SKM-1 treated with dmso at 0.1 percent for 144 hours (cell line): ENCODE data around the gene CDKAL1.
"Not testable (repeated sequence)": the region's sequence is repeated elsewhere in the genome, so short reads cannot be mapped to it uniquely, and the experiment has no call there.

Experiments
- DNase-seq: peaks from one replicate; lab custom pipeline; 2025; ENCODE audit not compliant: unreplicated experiment; lab: John Stamatoyannopoulos, UW

The CDKAL1 gene

DNA sequence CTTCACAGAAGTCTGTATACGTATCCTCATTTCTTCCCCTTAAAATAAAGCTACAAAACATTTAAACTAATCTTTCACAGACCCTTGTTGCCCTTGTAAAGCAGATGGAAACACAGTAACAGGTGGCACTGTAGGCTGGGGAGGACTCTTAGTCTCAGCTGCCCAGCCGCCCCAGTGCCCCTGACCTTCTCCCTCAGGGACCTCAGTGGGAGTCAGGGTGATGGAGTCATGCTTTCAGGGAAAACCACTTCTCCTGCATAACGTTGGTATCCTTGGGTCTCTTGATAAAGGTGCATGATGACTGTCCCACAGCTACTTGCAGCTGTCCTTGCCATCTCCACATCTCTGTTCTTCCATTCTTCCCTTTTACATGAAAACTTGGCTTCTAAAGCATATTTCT, 198.6 kb downstream of the CDKAL1 start:
- DNase-seq, result no peak

- DNase-seq, result no peak
Observed at GRCh38 chr6:20737912-20738311, 203.7 kb downstream of the CDKAL1 start.

DNA sequence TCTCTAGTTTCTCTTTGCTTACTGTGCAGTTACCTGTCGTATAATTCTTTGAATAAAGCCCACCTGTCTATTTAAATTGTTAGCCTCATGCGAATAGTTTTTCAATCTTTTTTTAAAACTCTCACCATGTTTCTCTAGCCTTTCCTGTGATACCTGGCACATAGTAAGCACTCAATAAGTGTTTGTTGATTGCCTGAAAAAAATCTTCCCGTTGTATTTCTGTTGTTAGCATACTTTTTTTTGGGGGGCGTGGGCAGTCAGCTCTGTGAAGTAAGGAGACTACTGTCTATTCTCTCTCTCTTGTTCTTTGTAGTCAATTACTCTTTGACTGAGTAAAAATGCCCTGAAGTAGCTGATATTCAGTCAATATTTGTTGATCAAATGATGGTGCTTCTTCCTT, 205.8 kb downstream of the CDKAL1 start:
- DNase-seq, result no peak

DNA sequence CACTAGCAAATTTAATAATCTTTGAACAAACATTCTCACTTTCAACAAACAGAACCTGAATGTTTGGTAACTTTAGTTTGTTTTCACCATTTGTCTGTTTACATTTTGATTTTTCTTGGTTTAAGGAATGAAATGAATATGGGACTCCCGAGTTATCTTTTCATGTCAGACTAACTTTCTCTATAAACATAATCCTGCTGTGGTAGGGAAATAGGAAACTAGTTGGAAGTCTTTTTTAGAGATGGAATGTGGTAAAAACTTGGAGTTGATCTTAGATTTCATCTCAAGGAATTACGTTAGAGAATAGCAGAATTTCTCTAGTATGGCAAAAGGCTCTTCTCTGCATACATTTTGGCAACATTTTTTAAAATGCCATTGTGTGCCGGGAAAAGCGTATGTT, 206.5 kb downstream of the CDKAL1 start:
- no peak for DNase-seq

DNA sequence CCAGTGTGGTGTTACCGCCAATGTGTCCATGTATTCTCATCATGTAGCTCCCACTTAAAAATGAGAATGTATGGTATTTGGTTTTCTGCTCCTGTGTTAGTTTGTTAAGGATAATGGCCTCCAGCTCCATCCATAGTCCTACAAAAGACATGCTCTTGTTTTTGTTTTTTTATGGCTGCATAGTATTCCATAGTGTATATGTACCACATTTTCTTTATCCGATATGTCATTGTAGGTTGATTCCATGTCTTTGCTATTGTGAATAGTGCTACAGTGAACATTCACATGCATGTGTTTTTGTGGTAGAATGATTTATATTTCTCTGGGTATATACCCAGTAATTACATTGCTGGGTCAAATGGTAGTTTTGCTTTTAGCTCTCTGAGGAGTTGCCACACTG, 207.2 kb downstream of the CDKAL1 start:
- no peak for DNase-seq

- DNase-seq, result no peak
Observed at GRCh38 chr6:20744911-20745557, 210.8 kb downstream of the CDKAL1 start.

GRCh38 chr6:20746024-20746423, 211.8 kb downstream of the CDKAL1 start:
- no peak for DNase-seq

- DNase-seq, result no peak
Observed at GRCh38 chr6:20746805-20747558, 212.7 kb downstream of the CDKAL1 start.

GRCh38 chr6:20747991-20748390, 213.7 kb downstream of the CDKAL1 start:
- no peak for DNase-seq

GRCh38 chr6:20751293-20751935, 217.2 kb downstream of the CDKAL1 start:
- no peak for DNase-seq

- DNase-seq, result no peak
Observed at GRCh38 chr6:20755631-20756030, 221.4 kb downstream of the CDKAL1 start.

GRCh38 chr6:20756584-20757147, 222.4 kb downstream of the CDKAL1 start:
- not testable (repeated sequence) for DNase-seq

- no peak for DNase-seq
Observed at GRCh38 chr6:20757761-20758160, 223.5 kb downstream of the CDKAL1 start.

- no peak for DNase-seq
Observed at GRCh38 chr6:20763296-20763695, 229.0 kb downstream of the CDKAL1 start.

GRCh38 chr6:20769631-20770030, 235.4 kb downstream of the CDKAL1 start:
- no peak for DNase-seq

DNA sequence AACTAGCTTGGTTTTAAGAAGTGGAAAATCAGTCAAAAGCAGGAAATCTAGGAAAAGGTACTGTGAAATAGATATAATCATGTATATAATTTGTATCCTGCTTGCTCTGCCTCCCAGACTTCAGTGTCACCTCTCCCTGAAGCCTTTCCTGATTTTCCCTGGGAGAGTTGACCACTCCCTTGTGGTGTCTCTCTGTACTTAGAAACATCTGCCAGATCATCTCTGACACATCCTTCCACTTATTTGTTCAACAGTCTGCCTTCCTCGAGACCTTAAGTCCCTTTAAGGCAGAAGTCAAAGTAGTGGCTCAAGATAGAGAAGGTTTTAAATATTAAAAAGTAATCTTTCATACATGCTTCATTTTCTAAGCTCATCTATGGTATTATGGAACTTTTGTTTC, 236.5 kb downstream of the CDKAL1 start:
- DNase-seq, result no peak

DNA sequence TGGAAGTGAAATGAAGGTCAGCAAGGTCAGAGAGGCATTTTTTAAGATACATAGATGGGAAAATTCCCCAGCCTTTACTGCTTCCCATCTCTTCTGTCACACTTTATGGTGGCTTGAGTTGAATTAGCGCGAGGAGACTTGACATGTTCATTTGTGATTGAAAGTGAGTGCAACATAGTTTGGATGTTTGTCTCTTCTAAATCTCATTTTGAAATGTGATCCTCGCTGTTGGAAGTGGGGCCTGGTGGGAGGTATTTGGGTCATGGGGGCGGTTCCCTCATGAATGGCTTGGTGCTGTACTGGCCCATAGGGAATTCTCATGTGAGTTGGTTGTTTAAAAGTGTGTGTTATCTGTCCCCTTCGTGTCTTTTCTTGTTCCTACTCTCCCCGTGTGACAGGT, 237.2 kb downstream of the CDKAL1 start:
- no peak for DNase-seq

DNA sequence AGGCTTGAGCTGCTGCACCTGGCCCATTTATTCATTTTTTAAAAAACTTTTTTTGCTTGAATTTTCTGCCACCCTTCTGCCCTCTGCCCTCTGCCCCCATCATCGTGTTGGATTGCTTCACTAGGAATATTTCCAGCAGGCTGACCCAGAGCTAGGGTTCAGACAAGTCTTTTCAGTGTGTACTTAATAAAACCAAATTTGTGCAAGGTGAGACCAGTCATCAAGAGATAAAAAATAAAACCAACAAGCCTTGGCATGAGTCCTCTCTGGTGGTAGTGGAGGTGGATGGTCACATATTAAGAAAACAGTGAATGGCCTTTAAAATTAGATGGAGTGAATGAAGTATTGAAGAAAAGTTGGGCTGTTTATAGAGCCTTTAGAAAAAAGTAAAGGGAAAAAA, 239.6 kb downstream of the CDKAL1 start:
- DNase-seq, result no peak

DNA sequence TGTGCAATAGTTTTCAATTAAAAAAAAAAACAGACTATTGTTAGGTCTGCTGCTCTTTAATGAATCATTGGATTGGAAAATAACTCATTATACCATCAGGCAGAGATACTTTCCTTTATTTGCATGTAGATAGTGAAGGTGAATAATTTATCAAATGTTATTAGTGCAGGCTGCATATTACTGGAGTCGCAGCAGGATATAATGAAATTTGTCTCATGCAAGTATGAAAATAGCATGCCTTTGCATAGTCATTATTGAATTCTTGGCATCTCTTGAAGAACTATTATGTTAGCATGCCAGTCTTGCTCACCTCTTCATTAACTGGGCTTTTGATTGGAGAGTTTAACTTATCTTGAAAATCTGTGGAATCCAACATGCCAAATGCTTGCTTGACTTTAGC, 241.7 kb downstream of the CDKAL1 start:
- DNase-seq, result no peak

GRCh38 chr6:20777801-20778200, 243.5 kb downstream of the CDKAL1 start:
- no peak for DNase-seq

- DNase-seq, result no peak
Observed at GRCh38 chr6:20778459-20778858, 244.2 kb downstream of the CDKAL1 start.

GRCh38 chr6:20778912-20779311, 244.7 kb downstream of the CDKAL1 start:
- DNase-seq, result no peak
